B cell (primary cell): ENCODE results near the gene NEK6. TPM values are rescaled to one million over a fixed set of nuclear protein-coding genes. Genes with fewer than 3 reads are reported as not detected.

Experiments used
- ATAC-seq: fragments of 200-7000 bp; cut with Tn5 transposase; one replicate; pipeline ENCODE4 v1.10.0; 2021; ENCODE audit warnings: low read depth, mild to moderate bottlenecking, moderate number of reproducible peaks, moderate library complexity
- CTCF ChIA-PET: fragments of 350-600 bp; sonication (Branson Sonifier 250); formaldehyde crosslinking; loops from one replicate; lab custom pipeline; 2021; ENCODE audit warnings: antibody characterized with exemption, inconsistent platforms; lab: Charles Lee
- POLR2A ChIA-PET: fragments of 350-600 bp; sonication (Branson Sonifier 250); formaldehyde crosslinking; loops from one replicate; lab custom pipeline; 2021; ENCODE audit warnings: antibody characterized with exemption; lab: Charles Lee
- DNase-seq: peaks from one replicate; pipeline ENCODE4 v3.0.0; 2013
- H2AFZ ChIP-seq: 2 replicates; pipeline ENCODE4 v1.6.1; 2012; ENCODE audit warnings: mild to moderate bottlenecking, low read depth, low read length; ENCODE audit not compliant: insufficient read depth, poor library complexity, severe bottlenecking
- H3K27ac ChIP-seq, 2 donors: 1 replicate in 1 of 2; 2 replicates in 1 of 2; pipeline ENCODE4 v1.5.1; 2012 to 2013; ENCODE audit warnings: low read length in 2 of 2, mild to moderate bottlenecking in 2 of 2, moderate library complexity in 1 of 2
- H3K27me3 ChIP-seq, 4 experiments: fragments of 200-600 bp in 1 of 4; sonication (generic) in 1 of 4; replicated peaks in 1 of 4; 1 replicate in 2 of 4; 2 replicates in 2 of 4; pipeline versions ENCODE4 v1.6.1 to v1.7.0; 2013 to 2016; ENCODE audit warnings: low read length in 3 of 4, mild to moderate bottlenecking in 2 of 4, mixed read lengths in 1 of 4, moderate library complexity in 1 of 4; ENCODE audit not compliant: insufficient read depth in 4 of 4, control insufficient read depth in 3 of 4; ENCODE audit errors: control extremely low read depth in 1 of 4
- H3K36me3 ChIP-seq, 2 experiments: replicated peaks in 1 of 2; 1 replicate in 1 of 2; 2 replicates in 1 of 2; pipeline versions ENCODE4 v1.6.1 to v1.7.1; 2013; ENCODE audit warnings: low read length in 1 of 2; ENCODE audit not compliant: insufficient read depth in 2 of 2, control insufficient read depth in 1 of 2; ENCODE audit errors: control extremely low read depth in 1 of 2, extremely low read depth in 1 of 2
- H3K4me1 ChIP-seq, 2 donors: fragments of 200-600 bp in 1 of 2; sonication (generic) in 1 of 2; 1 replicate in 1 of 2; 2 replicates in 1 of 2; pipeline versions ENCODE4 v1.5.1 to v1.6.1; 2013 to 2017; ENCODE audit warnings: low read length in 2 of 2; ENCODE audit not compliant: control insufficient read depth in 2 of 2, insufficient read depth in 2 of 2
- H3K4me2 ChIP-seq: replicated peaks from 2 replicates; pipeline ENCODE3; 2012; ENCODE audit warnings: mild to moderate bottlenecking, low read depth, low read length; ENCODE audit not compliant: poor library complexity, severe bottlenecking
- H3K4me3 ChIP-seq, 5 experiments: fragments of 200-600 bp in 1 of 5; sonication (generic) in 1 of 5; 1 replicate in 3 of 5; 2 replicates in 2 of 5; pipeline versions ENCODE4 v1.5.1 to v1.7.0; 2011 to 2016; ENCODE audit warnings: low read length in 4 of 5, mild to moderate bottlenecking in 4 of 5, low read depth in 2 of 5, control low read depth in 1 of 5, moderate library complexity in 1 of 5; ENCODE audit not compliant: insufficient read depth in 1 of 5; ENCODE audit errors: control extremely low read depth in 1 of 5, extremely low read depth in 1 of 5
- H3K79me2 ChIP-seq: fragments of 200-600 bp; sonication (generic); one replicate; pipeline ENCODE4 v1.6.0; 2016; ENCODE audit warnings: low read length; ENCODE audit not compliant: control insufficient read depth, insufficient read depth
- H3K9ac ChIP-seq: fragments of 200-600 bp; sonication (generic); 2 replicates; pipeline ENCODE4 v1.6.1; 2017; ENCODE audit warnings: mild to moderate bottlenecking, low read length, moderate library complexity
- H3K9me3 ChIP-seq, 3 donors: one replicate each; pipeline versions ENCODE4 v1.6.1 to v1.7.1; 2013; ENCODE audit warnings: low read length in 2 of 3; ENCODE audit not compliant: control insufficient read depth in 2 of 3, insufficient read depth in 1 of 3; ENCODE audit errors: control extremely low read depth in 1 of 3
- H4K20me1 ChIP-seq: 2 replicates; pipeline ENCODE4 v1.6.0; 2012; ENCODE audit warnings: mild to moderate bottlenecking, low read length; ENCODE audit not compliant: insufficient read depth, control insufficient read depth, poor library complexity, severe bottlenecking
- H3K27ac Mint-ChIP-seq: one replicate; pipeline ENCODE4 v1.8.0; 2021; ENCODE audit warnings: mixed read lengths
- H3K27me3 Mint-ChIP-seq: one replicate; pipeline ENCODE4 v1.8.0; 2021; ENCODE audit warnings: mixed read lengths
- H3K4me1 Mint-ChIP-seq: one replicate; pipeline ENCODE4 v1.8.0; 2021; ENCODE audit warnings: mixed read lengths
- H3K4me3 Mint-ChIP-seq: one replicate; pipeline ENCODE4 v1.8.0; 2021; ENCODE audit warnings: mixed read lengths
- H3K9me3 Mint-ChIP-seq: one replicate; pipeline ENCODE4 v1.8.0; 2022; ENCODE audit warnings: mixed read lengths; ENCODE audit not compliant: insufficient read depth
- CTCF ChIP-seq: fragments of 200-600 bp; IDR thresholded peaks from one replicate; pipeline ENCODE4 v1.8.0; 2022; ENCODE audit warnings: antibody characterized with exemption, mild to moderate bottlenecking
- EZH2 ChIP-seq: IDR thresholded peaks from 2 replicates; pipeline ENCODE4 v1.6.1; 2012; ENCODE audit warnings: borderline replicate concordance, low read depth, mild to moderate bottlenecking, moderate library complexity, low read length; ENCODE audit not compliant: insufficient read depth, poor library complexity, severe bottlenecking
- WGBS: methylation state at CpG from one replicate; pipeline ENCODE4 v1.1.5; 2013; ENCODE audit warnings: missing lambda C conversion rate; ENCODE audit not compliant: insufficient coverage; 5-methylcytosine and 5-hydroxymethylcytosine counted together
- intact Hi-C: fragments of 100-400 bp; cut with micrococcal nuclease; formaldehyde crosslinking; loops from one replicate; pipeline ENCODE4 v1.10.0; 2022
- polyA plus RNA-seq: library from polyadenylated mRNA; depleted of rRNA; stranded (reverse); fragments of >200 nt; gene quantifications from 2 replicates; pipeline ENCODE4 v1.2.3, GENCODE V29; 2012
- total RNA-seq, 2 donors: library from RNA; stranded (reverse); fragments of 120-200 nt in 1 of 2; gene quantifications; 1 replicate in 1 of 2; 2 replicates in 1 of 2; pipeline versions ENCODE4 v1.2.3 to v1.2.4, GENCODE V29; 2013 to 2022

Gene NEK6
- total and polyA plus RNA-seq, 2 donors (not counting 1 experiment from before 2014, with no cell fraction given): 40.0 to 63.1 TPM

GRCh38 chr9:124398191-124398935 is 140.6 kb downstream of the NEK6 start:
- H3K27ac Mint-ChIP-seq: no peak overlapping the region
- no peaks in the 10 kb centered on the region for H3K9me3 Mint-ChIP-seq
- H3K4me2 ChIP-seq: no peak overlapping the region
- peaks cover 9 to 62% of the 10 kb centered on the region in 2 experiments for H3K36me3 ChIP-seq
- TF ChIP-seq EZH2 (no peak), CTCF (no peak)
- peaks cover 8% of the 10 kb centered on the region for H3K4me1 Mint-ChIP-seq
- no peak overlapping the region for H2AFZ ChIP-seq
- peaks cover 91% of the 10 kb centered on the region for H3K79me2 ChIP-seq
- DNase-seq: no peak
- H3K4me1 ChIP-seq: no peaks in the 10 kb centered on the region
- H4K20me1 ChIP-seq: peaks cover 80% of the 10 kb centered on the region
- intact Hi-C loops: no loop called here
- no peaks in the 10 kb centered on the region for H3K9me3 ChIP-seq
- H3K9ac ChIP-seq: no peak overlapping the region
- no peak overlapping the region for H3K4me3 Mint-ChIP-seq
- H3K4me3 ChIP-seq: no peak overlapping the region
- no peaks in the 10 kb centered on the region for H3K27me3 ChIP-seq
- POLR2A ChIA-PET: interaction anchor here (0.7 kb wide), 1 partner anchor 15 kb away, joined by 3 read pairs; no protein-coding TSS in a partner anchor
- 100% methylated on average over 4 of the region's 8 CpGs for WGBS
- CTCF ChIA-PET: interaction anchor here (0.7 to 1.2 kb wide), 3 partner anchors 12 to 272 kb away, joined by 3 read pairs; no protein-coding TSS in a partner anchor
- ATAC-seq: no peak
- H3K27ac ChIP-seq: no peak overlapping the region
- H3K27me3 Mint-ChIP-seq: no peaks in the 10 kb centered on the region

GRCh38 chr9:124399323-124399967 is 141.7 kb downstream of the NEK6 start:
- Histone ChIP-seq H3K4me3 (no peak overlapping the region), H3K27ac (no peak overlapping the region), H2AFZ (no peak overlapping the region), H3K79me2 (peaks cover 92% of the 10 kb centered on the region), H4K20me1 (peaks cover 76% of the 10 kb centered on the region), H3K9ac (no peak overlapping the region), H3K4me2 (no peak overlapping the region), H3K36me3 (peaks cover 14 to 66% of the 10 kb centered on the region in 2 experiments), H3K4me1 (no peaks in the 10 kb centered on the region), H3K9me3 (no peaks in the 10 kb centered on the region), H3K27me3 (no peaks in the 10 kb centered on the region)
- POLR2A ChIA-PET: no interaction called here
- CTCF ChIA-PET: interaction anchor here (0.7 to 1.7 kb wide), 2 partner anchors 11 to 34 kb away, joined by 3 to 5 read pairs; no protein-coding TSS in a partner anchor
- H3K4me3 Mint-ChIP-seq: no peak overlapping the region
- no peaks in the 10 kb centered on the region for H3K9me3 Mint-ChIP-seq
- TF ChIP-seq CTCF (no peak), EZH2 (no peak)
- H3K4me1 Mint-ChIP-seq: peaks cover 2% of the 10 kb centered on the region
- WGBS: 97% methylated on average over 12 of the region's 12 CpGs
- H3K27me3 Mint-ChIP-seq: no peaks in the 10 kb centered on the region
- intact Hi-C loops: no loop called here
- ATAC-seq (no peak), DNase-seq (no peak)
- H3K27ac Mint-ChIP-seq: no peak overlapping the region
